H4 (cell line): ENCODE data around the gene ZBTB37. TPM values are rescaled to one million over a fixed set of nuclear protein-coding genes. Genes with fewer than 3 reads are reported as not detected.
"Not testable (repeated sequence)": the region's sequence is repeated elsewhere in the genome, so short reads cannot be mapped to it uniquely, and the experiment has no call there.

ENCODE experiments used
- DNase-seq: peaks from one replicate; pipeline ENCODE4 v3.0.0-alpha.2; 2015; ENCODE audit warnings: low spot score
- total RNA-seq: library from RNA; depleted of rRNA; stranded (reverse); fragments of >200 nt; shearing (Covaris generic); gene quantifications from 2 replicates; pipeline ENCODE4 v1.2.3, GENCODE V29; 2014

ZBTB37 gene
- total RNA-seq, 1 experiment from 2014 or later, result 2.0 TPM

DNA sequence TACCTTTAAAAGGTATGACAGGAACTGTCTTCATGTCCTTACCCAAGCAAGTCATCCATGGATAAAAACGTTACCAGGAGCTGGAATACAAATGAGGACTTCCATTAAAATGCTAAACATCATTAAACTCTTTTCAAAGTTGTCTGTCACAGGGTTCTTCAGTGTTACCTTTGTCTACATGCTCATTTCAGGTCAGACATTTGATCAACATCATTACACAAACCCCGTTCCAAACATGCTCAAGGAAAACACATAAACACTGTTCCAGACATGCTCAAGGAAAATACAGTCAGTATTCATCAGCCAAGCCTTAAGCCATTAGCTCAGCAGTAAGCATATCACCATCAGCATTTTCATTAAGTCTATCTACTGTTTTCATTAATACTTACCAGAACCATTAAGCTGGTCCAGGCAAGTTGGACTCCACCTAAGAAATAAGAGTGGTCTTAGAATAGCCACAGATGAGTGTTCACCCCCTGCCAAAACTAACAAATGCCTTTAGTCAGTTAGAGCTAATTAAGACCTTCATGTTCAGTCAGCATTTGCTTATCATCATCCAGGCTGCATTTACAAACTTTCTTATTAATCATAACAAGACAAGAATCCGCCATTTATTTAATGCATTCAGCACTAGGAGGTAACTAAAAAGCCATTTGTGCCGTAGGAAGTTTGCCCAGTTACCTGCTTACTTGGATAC lies 2.6 kb upstream of the ZBTB37 start:
- DNase-seq, result no peak

DNA sequence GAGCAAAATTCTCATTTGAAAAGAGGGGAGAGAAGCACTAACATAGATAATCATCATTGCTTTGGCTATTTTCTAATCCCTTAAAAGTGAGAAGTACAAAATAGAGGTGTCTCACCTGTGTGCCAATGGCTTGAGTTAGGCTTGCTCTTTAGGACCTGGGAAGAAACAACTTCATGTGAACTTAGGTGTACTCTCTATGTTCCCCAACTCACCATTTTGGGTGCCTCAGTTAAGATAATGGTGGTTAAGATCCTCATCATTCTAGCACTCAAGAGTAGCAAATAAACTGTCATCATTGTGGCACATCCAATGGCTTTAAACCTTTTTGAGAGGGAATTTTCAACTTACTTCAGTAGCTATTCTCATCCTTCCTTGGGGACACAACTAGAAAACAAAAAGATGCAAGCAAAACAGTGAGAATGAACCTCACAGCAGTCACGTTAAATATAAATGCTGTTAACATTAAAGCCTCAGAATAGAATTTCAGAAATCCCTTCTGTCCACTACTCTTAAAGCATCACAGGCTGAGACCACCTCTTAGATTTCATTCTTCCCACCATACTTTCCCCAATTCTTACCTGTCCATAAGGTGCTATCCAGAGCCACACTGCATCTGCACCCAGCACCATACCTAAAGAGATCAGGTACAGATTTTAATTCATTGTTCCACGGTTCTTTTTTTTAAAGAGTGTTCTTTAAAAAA lies 1.6 kb upstream of the ZBTB37 start:
- no peak for DNase-seq

DNA sequence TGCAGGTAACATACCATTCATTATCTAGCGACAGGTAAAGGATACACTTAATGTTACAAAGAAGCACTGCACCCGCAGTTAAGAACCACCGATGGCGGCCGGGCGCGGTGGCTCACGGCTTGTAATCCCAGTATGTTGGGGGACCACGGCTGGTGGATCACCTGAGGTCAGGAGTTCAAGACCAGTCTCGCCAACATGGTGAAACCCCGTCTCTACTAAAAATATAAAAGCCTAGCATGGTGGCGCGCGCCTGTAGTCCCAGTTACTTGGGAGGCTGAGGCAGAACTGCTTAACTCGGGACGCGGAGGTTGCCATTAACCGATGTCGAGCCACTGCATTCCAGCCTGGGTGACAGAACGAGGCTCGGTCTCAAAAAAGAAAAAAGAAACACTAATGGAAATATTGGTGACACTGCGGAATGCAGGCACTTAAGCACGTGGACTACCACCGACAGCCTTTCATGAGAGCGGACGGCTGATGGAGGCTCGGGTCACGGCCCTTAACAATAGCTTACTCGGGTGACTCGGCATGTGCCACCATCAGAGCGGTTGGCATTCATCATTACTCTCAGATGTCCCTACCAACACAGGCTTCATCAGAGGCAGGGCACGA lies 933 bp upstream of the ZBTB37 start:
- DNase-seq, result no peak

DNA sequence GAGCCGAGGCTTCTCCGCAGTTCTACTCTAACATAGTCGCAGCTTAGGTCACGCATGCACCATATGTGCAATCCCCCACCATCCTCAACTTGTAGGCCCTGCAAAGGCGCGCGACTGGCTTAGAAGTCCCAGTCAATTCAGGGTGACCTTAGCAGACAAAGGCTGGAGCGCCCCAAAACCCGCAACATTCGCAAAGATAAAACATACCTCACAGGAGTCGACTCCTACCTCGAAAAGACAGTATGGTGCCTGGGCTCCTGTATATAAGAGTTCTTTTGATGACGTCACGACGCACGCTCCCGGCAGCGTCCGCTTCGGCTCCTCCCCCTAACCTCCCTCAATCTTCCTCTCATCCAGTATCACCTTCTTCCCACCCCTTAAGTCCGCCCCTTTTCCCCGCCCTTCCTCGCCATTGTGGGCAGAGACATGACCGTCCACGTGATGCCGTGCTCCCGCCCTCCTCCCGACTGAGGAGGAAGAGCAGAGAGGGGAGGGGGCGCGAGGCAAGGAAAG lies 371 bp upstream of the ZBTB37 start, which contains the start of gene GAS5:
TSS of gene GAS5 (minus strand) at position 237 of the 513 bp plus-strand sequence.
- DNase-seq, result peak; percentile 100

DNA sequence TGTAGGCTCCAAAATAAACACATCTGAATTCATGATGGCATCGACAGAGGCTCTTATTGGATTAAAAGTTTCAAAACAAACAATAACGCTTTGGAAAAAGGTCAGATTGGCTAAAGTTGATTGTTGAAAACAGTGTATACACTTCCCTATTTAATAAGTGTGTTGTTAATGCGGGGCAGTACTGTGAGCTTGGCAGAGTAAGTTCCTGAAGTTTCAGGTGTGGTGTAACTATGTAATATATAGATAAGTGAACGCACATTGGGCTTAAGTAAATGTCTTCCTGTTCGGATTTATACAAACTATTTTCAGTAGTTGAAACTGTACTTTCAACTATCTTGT lies 810 bp downstream of the ZBTB37 start:
- DNase-seq, result no peak

DNA sequence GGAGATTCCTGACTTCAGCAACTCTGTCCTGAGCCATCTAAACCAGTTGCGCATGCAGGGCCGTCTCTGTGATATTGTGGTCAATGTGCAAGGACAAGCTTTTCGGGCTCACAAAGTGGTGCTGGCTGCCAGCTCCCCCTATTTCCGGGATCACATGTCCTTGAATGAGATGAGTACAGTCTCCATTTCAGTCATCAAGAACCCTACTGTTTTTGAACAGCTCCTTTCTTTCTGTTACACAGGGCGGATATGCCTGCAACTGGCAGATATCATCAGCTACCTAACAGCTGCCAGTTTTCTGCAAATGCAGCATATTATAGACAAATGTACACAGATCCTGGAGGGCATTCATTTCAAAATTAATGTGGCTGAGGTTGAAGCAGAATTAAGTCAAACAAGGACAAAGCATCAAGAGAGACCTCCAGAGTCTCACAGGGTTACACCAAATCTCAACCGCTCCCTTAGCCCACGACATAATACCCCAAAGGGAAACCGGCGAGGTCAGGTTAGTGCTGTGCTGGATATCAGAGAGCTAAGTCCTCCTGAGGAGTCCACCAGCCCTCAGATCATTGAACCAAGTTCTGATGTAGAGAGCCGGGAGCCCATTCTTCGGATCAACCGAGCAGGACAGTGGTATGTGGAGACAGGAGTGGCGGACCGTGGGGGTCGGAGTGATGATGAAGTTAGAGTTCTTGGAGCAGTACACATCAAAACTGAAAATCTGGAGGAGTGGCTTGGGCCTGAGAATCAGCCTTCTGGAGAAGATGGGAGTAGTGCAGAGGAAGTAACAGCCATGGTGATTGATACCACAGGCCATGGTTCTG lies 2.3 kb downstream of the ZBTB37 start:
- no peak for DNase-seq

DNA sequence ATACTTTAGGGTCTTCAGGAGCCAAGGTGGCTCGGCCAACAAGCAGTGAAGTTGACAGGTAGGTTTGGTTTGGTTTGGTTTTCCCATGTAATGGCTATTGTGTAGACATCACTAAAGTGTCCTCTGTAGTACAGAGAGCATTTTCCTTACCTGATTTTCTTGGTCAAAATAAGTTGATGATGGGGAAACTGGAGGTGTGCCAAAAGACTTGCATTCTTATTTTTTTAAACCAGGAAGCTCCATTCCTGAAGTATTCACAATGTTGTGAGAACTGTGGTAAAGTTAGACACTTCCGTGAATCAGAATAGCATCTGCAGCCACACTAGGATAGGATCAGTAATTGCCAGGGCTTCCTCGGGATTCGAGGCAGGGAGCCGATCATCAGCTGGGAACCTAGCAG lies 2.9 kb downstream of the ZBTB37 start:
- no peak for DNase-seq

DNA sequence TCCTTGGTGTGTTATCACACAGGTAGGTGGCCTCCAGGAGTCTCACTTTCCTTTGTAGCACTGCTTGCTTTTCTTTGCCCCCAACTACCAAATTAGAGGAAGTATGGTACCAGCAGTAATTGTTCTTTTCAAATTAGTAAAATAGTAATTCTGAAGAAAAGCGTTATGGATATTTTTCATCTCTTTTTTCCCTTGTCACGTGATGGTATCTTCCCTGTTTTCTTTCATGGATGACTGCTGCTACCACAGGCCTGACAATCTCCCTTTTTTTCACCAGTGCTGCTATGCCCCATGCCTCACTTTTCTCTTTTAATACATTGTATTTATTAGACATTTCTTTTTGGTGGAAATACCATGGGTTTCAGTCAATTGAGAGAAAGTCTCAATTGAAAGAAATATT lies 3.3 kb downstream of the ZBTB37 start:
- DNase-seq, result no peak

DNA sequence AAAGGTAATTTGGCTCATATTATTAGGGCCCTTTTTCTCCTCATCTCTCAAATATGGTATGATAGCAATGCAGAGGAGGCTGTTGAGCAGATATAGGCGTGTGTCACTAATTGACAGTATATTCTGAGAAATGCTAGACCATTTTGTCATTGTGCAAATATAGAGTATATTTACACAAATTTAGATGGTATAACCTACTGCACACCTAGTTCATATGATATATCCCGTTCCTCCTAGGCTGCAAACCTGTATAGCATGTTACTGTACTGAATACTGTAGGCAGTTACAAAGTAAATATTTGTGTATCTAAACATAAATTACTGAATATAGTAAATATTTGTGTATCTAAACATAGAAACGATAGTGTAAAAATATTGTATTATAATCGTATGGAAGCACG lies 8.6 kb downstream of the ZBTB37 start:
- DNase-seq, result no peak

DNA sequence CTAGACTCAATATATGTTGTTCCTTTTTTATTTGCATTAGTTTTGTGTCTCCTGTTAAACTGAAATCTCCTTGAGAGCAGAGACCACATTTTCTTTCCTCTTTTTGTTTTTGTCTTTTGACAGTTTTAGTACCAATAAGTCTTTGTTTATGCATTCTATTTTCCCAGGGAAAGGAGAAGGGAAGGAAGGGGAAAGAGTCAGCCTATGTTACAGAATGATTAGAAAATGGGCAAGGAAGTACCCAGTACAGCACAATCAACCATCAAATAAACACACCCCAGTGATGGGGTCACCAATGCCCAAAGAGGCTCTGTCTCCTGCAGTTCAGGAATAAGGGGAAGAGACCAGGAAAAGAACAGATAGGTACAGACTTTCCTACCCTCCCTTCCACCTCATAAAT lies 10.1 kb downstream of the ZBTB37 start:
- no peak for DNase-seq

DNA sequence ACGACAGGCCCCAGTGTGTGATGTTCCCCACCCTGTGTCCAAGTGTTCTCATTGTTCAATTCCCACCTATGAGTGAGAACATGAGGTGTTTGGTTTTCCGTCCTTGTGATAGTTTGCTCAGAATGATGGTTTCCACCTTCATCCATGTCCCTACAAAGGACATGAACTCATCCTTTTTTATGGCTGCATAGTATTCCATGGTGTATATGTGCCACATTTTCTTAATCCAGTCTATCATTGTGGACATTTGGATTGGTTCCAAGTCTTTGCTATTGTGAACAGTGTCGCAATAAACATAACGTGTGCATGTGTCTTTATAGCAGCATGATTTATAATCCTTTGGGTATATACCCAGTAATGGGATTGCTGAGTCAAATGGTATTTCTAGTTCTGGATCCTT lies 12.9 kb downstream of the ZBTB37 start:
- DNase-seq, result not testable (repeated sequence)

DNA sequence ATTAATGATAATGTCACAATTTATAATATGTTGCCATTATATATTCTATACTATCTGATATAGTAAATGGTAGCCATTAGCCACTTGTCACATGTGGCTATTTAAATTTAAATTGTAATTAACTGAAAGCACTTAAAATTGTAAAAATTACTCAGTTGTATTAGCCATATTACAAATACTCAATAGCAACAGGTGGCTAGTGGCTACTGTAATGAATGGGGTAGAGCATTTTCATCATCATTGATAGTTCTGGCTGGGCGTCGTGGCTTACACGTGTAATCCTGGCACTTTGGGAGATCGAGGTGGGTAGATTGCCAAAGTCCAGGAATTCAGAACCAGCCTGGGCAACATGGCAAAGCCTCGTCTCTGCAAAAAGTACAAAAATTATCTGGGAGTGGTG lies 16.5 kb downstream of the ZBTB37 start:
- no peak for DNase-seq

DNA sequence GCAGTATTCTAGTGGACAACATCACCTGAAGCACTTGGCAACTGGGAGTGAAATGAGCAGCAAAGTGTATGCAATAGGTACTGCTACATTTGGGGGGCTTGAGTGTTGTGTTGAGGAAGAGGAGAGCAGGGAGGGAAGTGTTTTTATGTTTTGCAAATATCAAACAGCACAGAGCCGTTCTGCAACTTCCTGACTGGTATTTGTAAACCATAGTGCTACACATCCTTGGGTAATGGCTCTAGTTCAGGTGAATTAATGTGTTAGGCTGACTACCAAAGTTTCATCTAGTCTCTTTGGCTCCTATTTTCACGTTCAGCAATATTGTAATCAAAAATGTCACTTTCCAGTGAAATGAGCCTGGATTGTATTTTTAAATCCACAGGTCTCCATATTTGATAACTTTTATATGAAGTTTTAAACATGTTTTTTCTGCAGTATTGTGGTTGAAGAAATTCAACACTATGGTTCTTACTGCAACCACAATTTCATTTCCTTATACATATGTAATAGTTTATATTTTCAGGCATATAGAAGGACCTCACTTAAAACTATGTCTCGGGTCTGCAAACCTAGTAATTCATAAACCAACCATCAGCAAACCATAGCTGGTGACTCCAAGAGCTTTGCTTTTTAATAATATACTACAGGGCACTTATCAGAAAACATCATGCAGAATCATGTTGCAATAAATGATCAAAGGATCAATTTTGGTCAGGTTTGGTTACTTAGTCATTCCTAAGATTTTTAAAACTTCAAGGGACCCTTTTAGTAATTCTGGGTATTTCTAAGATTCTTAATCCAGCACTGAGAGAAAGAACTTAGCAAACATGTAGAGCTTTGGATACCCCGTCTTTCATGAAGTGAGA lies 18.8 kb downstream of the ZBTB37 start:
- no peak for DNase-seq

DNA sequence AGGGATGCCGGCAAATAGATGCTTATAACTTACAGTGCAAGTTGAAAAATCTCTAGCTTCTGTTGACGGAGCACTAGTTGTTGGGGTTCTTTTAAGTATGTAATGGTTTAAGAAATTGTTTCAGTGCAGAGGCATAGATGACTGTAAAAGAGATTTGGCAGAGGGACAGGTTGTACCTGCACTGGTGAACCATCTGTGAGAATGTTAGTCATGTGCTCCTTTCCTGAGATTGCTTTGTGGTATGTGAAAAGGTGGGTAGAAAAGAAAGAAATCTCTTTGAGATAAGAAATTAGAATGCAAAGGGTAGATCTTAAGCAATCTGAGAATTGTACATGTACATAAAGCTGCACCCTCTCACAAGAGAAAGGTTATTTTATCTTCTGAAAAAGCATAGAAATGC lies 19.4 kb downstream of the ZBTB37 start:
- DNase-seq, result no peak

DNA sequence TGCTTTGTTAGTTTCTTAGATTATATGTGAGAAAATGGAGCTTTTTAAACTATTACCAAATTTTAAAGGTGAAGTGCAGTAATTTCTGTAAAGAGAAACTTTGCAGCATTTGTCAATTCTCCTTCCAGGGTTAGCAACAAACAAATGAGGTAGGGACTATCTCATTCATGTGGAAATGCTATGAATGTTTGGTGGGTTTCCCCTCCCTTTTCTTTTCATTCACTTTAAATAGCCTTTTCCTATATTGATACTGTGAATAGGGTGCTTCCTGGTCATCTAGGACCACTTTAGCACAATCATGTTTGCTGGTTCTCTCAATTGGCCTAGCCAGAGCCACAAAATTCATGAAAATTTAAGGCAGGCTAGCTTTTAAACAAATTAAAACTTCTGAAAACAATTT lies 20.6 kb downstream of the ZBTB37 start:
- no peak for DNase-seq

DNA sequence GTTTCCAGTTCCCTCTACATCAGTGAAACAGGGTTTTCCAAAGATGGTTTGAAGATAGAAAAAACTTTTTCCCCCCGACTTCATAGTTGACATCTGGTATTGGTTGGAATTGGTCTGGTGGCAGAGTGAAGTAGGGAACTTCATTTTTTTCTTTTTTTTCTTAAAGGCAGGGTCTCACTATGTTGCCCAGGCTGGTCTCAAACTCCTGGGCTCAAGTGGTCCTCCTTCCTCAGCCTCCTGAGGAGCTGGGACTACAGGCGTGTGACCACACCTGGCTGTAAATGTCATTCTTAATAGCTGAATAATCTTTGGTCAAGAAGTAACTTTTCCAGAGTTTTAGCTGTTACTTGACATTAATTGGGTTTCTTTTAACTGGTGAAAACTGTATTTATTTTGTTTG lies 21.7 kb downstream of the ZBTB37 start:
- no peak for DNase-seq

DNA sequence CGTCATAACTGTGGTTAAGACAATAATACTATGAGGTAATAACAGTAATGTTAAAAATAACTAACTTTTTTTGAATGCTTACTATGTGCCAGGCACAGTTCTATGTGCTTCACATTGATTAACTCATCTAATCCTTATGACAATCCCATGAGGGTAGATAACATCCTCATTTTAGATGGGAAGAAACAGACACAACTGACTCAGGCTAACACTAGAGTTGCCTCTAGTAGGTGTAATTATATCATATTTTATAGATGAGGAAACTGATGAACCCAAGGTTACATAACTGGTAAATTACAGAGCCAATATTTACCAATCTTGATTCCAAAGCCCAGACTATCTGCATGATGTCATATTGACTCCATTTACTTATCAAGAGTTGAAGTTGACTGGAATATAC lies 25.4 kb downstream of the ZBTB37 start:
- no peak for DNase-seq

DNA sequence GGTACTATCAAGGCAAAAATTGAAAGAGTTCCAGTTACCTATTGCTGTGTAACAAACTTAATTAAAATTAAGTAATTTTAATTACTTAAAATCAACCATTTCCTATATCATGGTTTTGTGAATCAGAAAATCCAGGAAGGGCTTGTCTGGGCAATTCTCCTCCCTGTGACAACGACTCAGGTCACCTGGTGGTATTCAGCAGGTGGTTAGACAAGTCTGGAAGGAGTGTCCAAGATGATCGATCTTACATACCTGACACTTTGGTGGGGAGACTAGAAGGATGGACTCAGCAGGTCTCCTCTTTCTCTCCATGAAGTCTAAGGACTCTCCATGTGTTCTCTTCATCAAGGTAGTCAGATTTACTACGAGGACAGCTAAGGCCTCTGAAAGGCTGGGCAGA lies 26.0 kb downstream of the ZBTB37 start:
- no peak for DNase-seq

DNA sequence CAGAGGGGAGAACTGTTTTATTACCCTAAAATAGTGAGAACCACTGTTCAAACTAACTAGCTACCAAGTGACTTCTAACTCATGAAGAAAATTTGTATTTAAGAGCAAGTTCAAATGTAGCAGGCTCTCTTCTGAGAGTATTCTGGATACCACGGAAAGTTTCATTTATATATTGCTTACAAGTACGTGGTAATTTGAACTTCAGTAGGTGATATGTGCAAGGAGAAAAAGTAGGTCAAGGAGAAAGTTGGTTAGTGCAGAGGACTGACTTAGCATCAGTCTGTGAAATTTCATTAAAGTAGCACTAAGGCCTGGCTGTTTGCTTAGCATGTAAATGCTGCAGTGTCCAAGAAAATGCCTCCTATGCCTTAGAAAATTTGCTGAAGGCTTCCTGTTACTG lies 32.2 kb downstream of the ZBTB37 start:
- DNase-seq, result no peak

DNA sequence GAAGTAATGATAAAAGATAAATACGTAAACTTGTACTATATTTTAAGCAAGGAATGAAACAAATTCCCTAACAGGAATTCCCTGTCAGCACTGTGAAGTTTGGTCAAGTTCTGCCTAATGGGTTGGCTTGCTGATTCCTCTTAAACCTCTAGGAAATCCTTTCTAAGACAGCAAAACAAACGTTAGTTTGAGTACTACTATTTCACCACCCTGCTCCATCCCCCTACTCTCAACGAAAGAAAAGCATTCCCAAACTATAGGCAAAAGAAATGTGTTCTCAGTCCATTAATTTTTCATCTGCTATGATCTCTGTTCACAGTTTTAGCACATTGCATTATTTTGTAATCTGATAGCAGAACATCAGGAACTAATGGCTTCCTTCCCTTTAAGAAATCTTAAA lies 32.8 kb downstream of the ZBTB37 start:
- no peak for DNase-seq

DNA sequence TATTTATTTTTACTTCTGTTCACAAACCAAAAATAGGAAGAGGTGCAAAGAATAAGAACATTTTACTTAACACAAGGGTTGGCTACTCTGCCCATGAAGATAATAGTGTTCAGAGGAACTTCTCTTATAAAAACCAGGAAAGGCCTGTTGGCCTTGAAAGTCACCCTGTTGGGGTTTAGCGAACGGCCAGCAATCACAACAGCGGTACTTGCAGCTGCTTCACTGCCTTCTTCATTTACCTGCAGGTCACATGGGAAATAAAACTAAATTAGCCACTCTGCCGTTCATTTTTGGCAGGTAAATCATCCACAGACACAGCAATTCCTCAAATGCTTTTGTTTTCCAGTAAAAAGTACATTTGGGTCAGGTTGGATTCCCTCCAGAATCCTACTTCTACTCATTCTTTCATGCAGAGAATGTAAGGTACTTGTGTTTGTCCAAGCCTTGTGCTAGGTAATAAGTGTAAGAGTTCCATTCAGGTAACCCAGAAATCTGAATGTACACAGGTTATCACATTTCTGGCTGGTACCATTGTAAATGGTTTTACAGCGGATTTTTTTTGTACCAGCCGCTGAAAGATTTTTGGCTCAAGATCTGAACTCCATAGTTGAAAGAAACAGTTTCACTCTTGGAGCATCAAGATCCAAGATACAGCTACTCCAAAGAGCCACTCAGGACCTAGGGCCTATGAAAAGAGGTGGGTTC lies 35.8 kb downstream of the ZBTB37 start:
- no peak for DNase-seq
